Choroid plexus epithelial cell (primary cell): ENCODE results near the gene TIRAP.

Experiments
- DNase-seq: peaks from one replicate; pipeline ENCODE4 v3.0.0-alpha.2; 2010; ENCODE audit warnings: low read depth
- H3K4me3 ChIP-seq: 2 replicates; pipeline ENCODE4 v1.5.1; 2011; ENCODE audit warnings: low read depth, mild to moderate bottlenecking, control low read depth, low read length, moderate library complexity
- TF ChIP-seq, protein P1 (sequence below): conservative IDR thresholded peaks from 2 replicates; pipeline ENCODE4 v1.5.1; 2011; ENCODE audit warnings: low read depth, mild to moderate bottlenecking, control low read depth, inconsistent platforms, low read length, moderate library complexity

Gene TIRAP

DNA sequence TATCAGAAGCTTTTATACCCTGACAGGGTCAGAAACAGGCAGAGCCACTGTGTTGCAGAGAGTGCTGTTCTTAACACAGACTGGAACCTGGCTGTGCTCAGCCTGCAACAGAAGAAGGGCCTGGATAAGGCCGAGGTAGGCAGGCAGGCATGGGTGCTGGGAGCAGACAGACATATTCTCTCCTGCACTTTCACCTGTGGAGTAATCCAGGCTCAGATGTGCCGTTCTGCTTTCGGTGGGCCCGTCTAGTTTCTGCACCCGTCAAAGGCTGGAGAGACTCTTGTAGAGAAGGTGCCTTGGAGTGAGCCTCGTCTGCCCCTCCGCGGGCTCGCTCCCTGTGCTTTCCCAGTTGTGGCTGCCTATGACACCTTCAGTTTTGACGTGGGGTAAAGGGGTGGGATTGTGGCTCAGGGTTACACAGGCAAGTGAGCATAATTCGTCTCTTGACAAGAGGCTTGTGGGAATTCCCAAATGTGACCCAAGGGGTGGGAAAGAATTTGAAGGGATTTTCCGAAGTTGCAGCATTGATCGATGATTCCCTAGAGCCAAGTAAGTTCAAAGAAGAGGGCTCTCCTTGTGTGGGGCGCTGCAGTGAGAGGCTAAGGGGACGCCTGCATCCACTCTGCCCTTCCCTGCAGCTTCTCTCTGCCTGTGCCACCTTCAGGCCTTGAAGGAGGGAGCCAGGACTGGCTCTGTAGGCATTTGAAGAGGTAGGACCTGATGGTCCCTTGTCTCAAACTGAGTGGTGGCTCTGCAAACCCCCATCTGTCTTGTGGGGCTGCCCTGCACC, 56.4 kb downstream of the TIRAP start:
- no peak for DNase-seq
- TF ChIP-seq, protein P1, sequence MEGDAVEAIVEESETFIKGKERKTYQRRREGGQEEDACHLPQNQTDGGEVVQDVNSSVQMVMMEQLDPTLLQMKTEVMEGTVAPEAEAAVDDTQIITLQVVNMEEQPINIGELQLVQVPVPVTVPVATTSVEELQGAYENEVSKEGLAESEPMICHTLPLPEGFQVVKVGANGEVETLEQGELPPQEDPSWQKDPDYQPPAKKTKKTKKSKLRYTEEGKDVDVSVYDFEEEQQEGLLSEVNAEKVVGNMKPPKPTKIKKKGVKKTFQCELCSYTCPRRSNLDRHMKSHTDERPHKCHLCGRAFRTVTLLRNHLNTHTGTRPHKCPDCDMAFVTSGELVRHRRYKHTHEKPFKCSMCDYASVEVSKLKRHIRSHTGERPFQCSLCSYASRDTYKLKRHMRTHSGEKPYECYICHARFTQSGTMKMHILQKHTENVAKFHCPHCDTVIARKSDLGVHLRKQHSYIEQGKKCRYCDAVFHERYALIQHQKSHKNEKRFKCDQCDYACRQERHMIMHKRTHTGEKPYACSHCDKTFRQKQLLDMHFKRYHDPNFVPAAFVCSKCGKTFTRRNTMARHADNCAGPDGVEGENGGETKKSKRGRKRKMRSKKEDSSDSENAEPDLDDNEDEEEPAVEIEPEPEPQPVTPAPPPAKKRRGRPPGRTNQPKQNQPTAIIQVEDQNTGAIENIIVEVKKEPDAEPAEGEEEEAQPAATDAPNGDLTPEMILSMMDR = no peak

DNA sequence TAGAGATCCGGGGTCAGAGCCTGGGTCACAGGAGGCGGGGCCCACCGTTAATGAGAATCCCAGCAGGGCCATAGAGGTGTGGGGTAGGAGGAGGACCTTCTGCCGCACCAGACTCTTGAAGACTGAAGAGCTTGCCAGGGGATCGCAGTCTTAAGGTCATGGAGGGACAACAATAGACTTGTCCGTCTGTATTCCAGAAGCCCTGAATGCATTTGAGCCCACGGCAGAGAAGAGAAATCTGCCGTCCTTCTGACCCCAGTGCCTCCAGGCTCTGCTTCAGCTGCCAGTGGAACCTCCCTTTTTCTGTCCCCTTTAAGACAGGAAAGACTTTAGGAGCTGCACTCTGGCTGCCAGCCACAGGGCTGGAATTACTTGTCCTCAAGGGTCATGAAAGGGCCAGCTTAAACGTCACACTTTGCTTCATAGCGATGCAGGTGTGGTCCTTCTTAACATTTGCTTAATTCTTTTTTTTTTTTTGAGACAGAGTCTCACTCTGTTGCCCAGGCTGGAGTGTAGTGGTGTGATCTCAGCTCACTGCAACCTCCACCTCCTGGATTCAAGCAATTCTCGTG, 57.1 kb downstream of the TIRAP start:
- peak; percentile 51 for DNase-seq
- no peak overlapping the region for H3K4me3 ChIP-seq
- TF ChIP-seq, protein P1 = no peak

More for the DNA sequence above, 56.4 kb downstream of the TIRAP start:
- H3K4me3 ChIP-seq = no peak overlapping the region

DNA sequence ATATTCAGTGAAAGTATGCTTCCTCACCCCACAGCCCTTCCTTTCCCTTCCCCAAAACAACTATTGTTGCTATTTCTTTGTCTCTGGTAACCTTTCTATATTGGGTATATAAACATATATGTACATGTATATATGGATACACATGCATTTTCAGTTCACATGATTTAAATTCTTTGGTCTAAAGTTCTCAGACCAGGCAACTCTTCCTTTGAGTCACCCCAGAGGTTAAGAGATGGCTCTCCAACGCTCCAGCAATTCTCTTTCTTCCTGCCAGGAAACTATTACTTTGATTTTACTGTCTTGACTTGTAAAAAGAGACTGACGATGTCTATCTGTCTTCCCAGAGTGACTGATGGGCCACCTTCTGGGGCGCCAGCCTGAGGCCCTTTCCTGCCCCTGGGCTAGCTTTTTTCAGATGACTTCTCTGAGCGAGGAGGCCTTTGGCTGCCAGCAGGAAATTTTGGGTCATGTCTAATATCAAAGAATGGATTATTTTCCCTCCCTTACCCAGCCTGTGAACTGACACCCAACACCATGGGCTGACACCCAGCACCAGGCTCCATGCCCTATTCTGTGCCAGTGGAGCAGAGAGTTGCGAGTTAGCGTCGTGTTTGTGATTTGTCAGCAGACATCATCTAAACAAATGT, 58.2 kb downstream of the TIRAP start:
- no peak overlapping the region for H3K4me3 ChIP-seq
- no peak for DNase-seq
- TF ChIP-seq, protein P1 = no peak

DNA sequence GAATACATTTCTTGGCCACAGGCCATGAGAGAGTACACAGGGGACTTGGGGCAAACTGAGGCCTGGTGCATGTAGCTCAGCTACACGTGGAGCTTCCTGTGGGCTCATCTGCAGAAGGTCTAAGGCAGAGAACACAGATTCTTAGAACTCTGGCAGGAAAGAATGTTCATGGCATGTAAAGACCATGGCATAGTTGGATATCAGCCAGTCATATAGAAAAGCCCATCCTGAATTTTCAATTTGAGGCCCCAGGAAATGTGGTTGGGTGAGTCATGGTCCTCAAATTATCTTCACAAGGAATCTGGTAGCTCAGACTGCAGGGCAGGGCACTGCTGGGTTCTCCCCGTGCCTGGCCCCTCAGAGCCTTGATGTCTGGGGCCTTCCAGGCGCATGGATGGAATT, 58.9 kb downstream of the TIRAP start:
- no peak overlapping the region for H3K4me3 ChIP-seq
- TF ChIP-seq, protein P1 = no peak
- DNase-seq = peak; percentile 82

DNA sequence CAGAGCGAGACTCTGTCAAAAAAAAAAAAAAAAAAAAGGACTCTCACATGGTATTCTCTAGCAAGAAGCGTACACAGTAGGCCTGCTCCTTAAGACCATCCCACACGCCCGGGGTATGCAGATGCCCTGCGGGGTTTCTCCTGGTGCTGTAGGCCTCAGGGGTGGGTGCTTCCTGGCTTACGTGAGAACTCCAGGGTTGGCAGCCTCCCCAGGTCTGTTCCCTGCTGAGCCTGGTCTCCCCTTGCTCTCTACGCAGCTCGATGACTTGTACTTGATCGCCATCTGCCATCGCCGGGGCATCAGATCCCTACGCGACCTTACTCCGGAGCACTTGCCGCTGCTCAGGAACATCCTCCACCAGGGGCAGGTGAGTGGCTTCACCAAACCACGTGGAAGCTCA, 60.2 kb downstream of the TIRAP start:
- DNase-seq = no peak
- H3K4me3 ChIP-seq = no peak overlapping the region
- TF ChIP-seq, protein P1 = no peak
